Neural cell (in vitro differentiated cells): ENCODE measurements around the gene METTL24. TPM values are rescaled to one million over a fixed set of nuclear protein-coding genes. Genes with fewer than 3 reads are reported as not detected.

Source experiments
- H2AFZ ChIP-seq: fragments of 200-600, 300-800 bp; sonication (generic), shearing (Covaris generic); 2 replicates; pipeline ENCODE4 v1.6.0; 2014; ENCODE audit warnings: low read depth, mild to moderate bottlenecking, antibody characterized with exemption, low read length, moderate library complexity
- H3F3A ChIP-seq: fragments of 200-600 bp; shearing (Covaris generic); 2 replicates; pipeline ENCODE4 v1.6.1; 2016; ENCODE audit warnings: mild to moderate bottlenecking, moderate library complexity, mixed read lengths, antibody characterized with exemption, low read length; ENCODE audit not compliant: insufficient read depth, poor library complexity, severe bottlenecking
- H3K27ac ChIP-seq: fragments of 200-600, 300-800 bp; sonication (generic), shearing (Covaris generic); 2 replicates; pipeline ENCODE4 v1.5.1; 2014; ENCODE audit warnings: mild to moderate bottlenecking, low read length, moderate library complexity
- H3K27me3 ChIP-seq: fragments of 300-800, 200-600 bp; sonication (generic), shearing (Covaris generic); 2 replicates; pipeline ENCODE4 v1.6.0; 2014; ENCODE audit warnings: mild to moderate bottlenecking, low read depth, low read length, moderate library complexity; ENCODE audit not compliant: insufficient read depth
- H3K36me3 ChIP-seq: fragments of 300-800, 200-600 bp; sonication (generic), shearing (Covaris generic); 2 replicates; pipeline ENCODE4 v1.5.1; 2014; ENCODE audit warnings: mild to moderate bottlenecking, antibody characterized with exemption, low read length, moderate library complexity; ENCODE audit not compliant: insufficient read depth
- H3K4me2 ChIP-seq: fragments of 300-800, 200-600 bp; sonication (generic), shearing (Covaris generic); 2 replicates; pipeline ENCODE4 v1.6.0; 2014; ENCODE audit warnings: mild to moderate bottlenecking, low read length
- H3K4me3 ChIP-seq: fragments of 300-800, 200-600 bp; sonication (generic), shearing (Covaris generic); 2 replicates; pipeline ENCODE4 v1.5.1; 2014; ENCODE audit warnings: mild to moderate bottlenecking, low read length, moderate library complexity
- H3K79me2 ChIP-seq: fragments of 200-600 bp; shearing (Covaris generic); replicated peaks from 2 replicates; pipeline ENCODE4 v1.6.0; 2014; ENCODE audit warnings: mild to moderate bottlenecking, low read length, moderate library complexity; ENCODE audit not compliant: insufficient read depth
- H3K9ac ChIP-seq: fragments of 300-800, 200-600 bp; sonication (generic), shearing (Covaris generic); 2 replicates; pipeline ENCODE4 v1.6.1; 2016; ENCODE audit warnings: mild to moderate bottlenecking, low read length, mixed read lengths
- H3K9me2 ChIP-seq: fragments of 200-600 bp; shearing (Covaris generic); 2 replicates; pipeline ENCODE4 v1.6.1; 2016; ENCODE audit warnings: mild to moderate bottlenecking, low read length, mixed read lengths; ENCODE audit not compliant: insufficient read depth
- H3K9me3 ChIP-seq: fragments of 200-600, 300-800 bp; sonication (generic), shearing (Covaris generic); 2 replicates; pipeline ENCODE4 v1.6.1; 2016; ENCODE audit warnings: mild to moderate bottlenecking, mixed run types, low read length, moderate library complexity, mixed read lengths
- H4K20me1 ChIP-seq: fragments of 200-600 bp; shearing (Covaris generic); 2 replicates; pipeline ENCODE4 v1.6.1; 2016; ENCODE audit warnings: mild to moderate bottlenecking, mixed run types; ENCODE audit not compliant: insufficient read depth
- CTCF ChIP-seq: fragments of 450-650 bp; IDR thresholded peaks from 2 replicates; pipeline ENCODE4 v1.5.1; 2014; ENCODE audit warnings: antibody characterized with exemption, mild to moderate bottlenecking, moderate library complexity; ENCODE audit not compliant: poor library complexity, severe bottlenecking
- EP300 ChIP-seq: fragments of 450-650 bp; conservative IDR thresholded peaks from 2 replicates; pipeline ENCODE4 v1.6.1; 2014; ENCODE audit warnings: antibody characterized with exemption, mild to moderate bottlenecking, moderate library complexity; ENCODE audit not compliant: poor library complexity, severe bottlenecking
- EZH2 ChIP-seq: fragments of 200-600, 300-800 bp; shearing (Covaris generic), sonication (generic); IDR thresholded peaks from 2 replicates; pipeline ENCODE4 v1.6.1; 2014; ENCODE audit warnings: antibody characterized with exemption, low read length, borderline replicate concordance, mild to moderate bottlenecking; ENCODE audit not compliant: insufficient read depth, poor library complexity, severe bottlenecking
- MXI1 ChIP-seq: fragments of 450-650 bp; conservative IDR thresholded peaks from 2 replicates; pipeline ENCODE4 v1.6.1; 2014; ENCODE audit warnings: antibody characterized with exemption, mild to moderate bottlenecking; ENCODE audit not compliant: poor library complexity, severe bottlenecking
- POLR2AphosphoS5 ChIP-seq: IDR thresholded peaks from 2 replicates; pipeline ENCODE4 v1.6.1; 2012
- RAD21 ChIP-seq: fragments of 450-650 bp; conservative IDR thresholded peaks from 2 replicates; pipeline ENCODE4 v1.6.1; 2014; ENCODE audit warnings: antibody characterized with exemption, mild to moderate bottlenecking, moderate library complexity
- REST ChIP-seq: IDR thresholded peaks from 2 replicates; pipeline ENCODE4 v1.6.1; 2012; ENCODE audit warnings: borderline replicate concordance
- SMC3 ChIP-seq: fragments of 450-650 bp; conservative IDR thresholded peaks from 2 replicates; pipeline ENCODE4 v1.6.1; 2014; ENCODE audit warnings: antibody characterized with exemption, mild to moderate bottlenecking, moderate library complexity; ENCODE audit not compliant: poor library complexity
- TAF1 ChIP-seq: IDR thresholded peaks from 2 replicates; pipeline ENCODE4 v1.6.1; 2012; ENCODE audit warnings: low read depth
- polyA plus RNA-seq: library from polyadenylated mRNA; depleted of rRNA; stranded (reverse); fragments of >200 nt; gene quantifications from 2 replicates; pipeline ENCODE4 v1.2.3, GENCODE V29; 2014

The METTL24 gene
- polyA plus RNA-seq, 1 donor from 2014 or later, result not detected

GRCh38 chr6:110364364-110365105 lies 6.4 kb upstream of the METTL24 start:
- Histone ChIP-seq H3F3A (no peaks in the 10 kb centered on the region), H4K20me1 (no peaks in the 10 kb centered on the region), H3K9ac (no peak overlapping the region), H3K36me3 (no peaks in the 10 kb centered on the region), H3K4me2 (no peak overlapping the region), H3K27me3 (no peaks in the 10 kb centered on the region), H3K27ac (no peak overlapping the region), H3K9me2 (no peaks in the 10 kb centered on the region), H3K4me3 (no peak overlapping the region), H3K79me2 (no peaks in the 10 kb centered on the region), H3K9me3 (peaks cover 3% of the 10 kb centered on the region), H2AFZ (no peak overlapping the region)
- TF ChIP-seq EZH2 (no peak), TAF1 (no peak)

- Histone ChIP-seq H4K20me1 (no peaks in the 10 kb centered on the region), H3K27ac (no peak overlapping the region), H2AFZ (no peak overlapping the region), H3K9ac (no peak overlapping the region), H3K9me3 (peaks cover 3% of the 10 kb centered on the region), H3K4me2 (no peak overlapping the region), H3K27me3 (peaks cover 5% of the 10 kb centered on the region), H3K36me3 (no peaks in the 10 kb centered on the region), H3K79me2 (no peaks in the 10 kb centered on the region), H3K9me2 (no peaks in the 10 kb centered on the region), H3F3A (no peaks in the 10 kb centered on the region), H3K4me3 (no peak overlapping the region)
- no peak for TF ChIP-seq SMC3
- no peak for TF ChIP-seq EP300
- TF ChIP-seq MXI1, result no peak
- TF ChIP-seq EZH2, result no peak
- TF ChIP-seq CTCF, result no peak
- no peak for TF ChIP-seq REST
- no peak for TF ChIP-seq TAF1
- TF ChIP-seq POLR2AphosphoS5, result no peak
- no peak for TF ChIP-seq RAD21
Observed at GRCh38 chr6:110363748-110364147, 5.6 kb upstream of the METTL24 start.
